Loucy (cell line): ENCODE measurements around the gene ARSH.
"Not testable (repeated sequence)": the region's sequence is repeated elsewhere in the genome, so short reads cannot be mapped to it uniquely, and the experiment has no call there.

Experiments used
- H2AFZ ChIP-seq: fragments of 200-600 bp; sonication (generic); 2 replicates; pipeline ENCODE4 v1.6.0; 2016; ENCODE audit warnings: antibody characterized with exemption, mild to moderate bottlenecking, low read length, moderate library complexity
- H3F3A ChIP-seq: fragments of 200-600 bp; 2 replicates; pipeline ENCODE4 v1.6.0; 2016; ENCODE audit warnings: antibody characterized with exemption, low read depth, mild to moderate bottlenecking
- H3K27me3 ChIP-seq: fragments of 200-600 bp; sonication (generic); 2 replicates; pipeline ENCODE4 v1.6.1; 2014; ENCODE audit warnings: low read length, mild to moderate bottlenecking; ENCODE audit not compliant: insufficient read depth, poor library complexity, severe bottlenecking
- H3K36me3 ChIP-seq: fragments of 200-600 bp; sonication (generic); 2 replicates; pipeline ENCODE4 v1.6.1; 2016; ENCODE audit warnings: low read length; ENCODE audit not compliant: insufficient read depth
- H3K4me1 ChIP-seq: fragments of 200-600 bp; sonication (generic); 2 replicates; pipeline ENCODE4 v1.5.1; 2014; ENCODE audit warnings: low read length, mild to moderate bottlenecking; ENCODE audit not compliant: insufficient read depth, poor library complexity, severe bottlenecking
- H3K4me2 ChIP-seq: fragments of 200-600 bp; sonication (generic); 2 replicates; pipeline ENCODE4 v1.6.0; 2014; ENCODE audit warnings: antibody characterized with exemption, low read length, low read depth, mild to moderate bottlenecking; ENCODE audit not compliant: poor library complexity, severe bottlenecking
- H3K4me3 ChIP-seq: fragments of 200-600 bp; sonication (generic); 2 replicates; pipeline ENCODE4 v1.5.1; 2014; ENCODE audit warnings: low read length, mild to moderate bottlenecking, mixed read lengths; ENCODE audit not compliant: poor library complexity, severe bottlenecking
- H3K79me2 ChIP-seq: fragments of 200-600 bp; sonication (generic); 2 replicates; pipeline ENCODE4 v1.6.1; 2014; ENCODE audit warnings: low read length; ENCODE audit not compliant: insufficient read depth
- H3K9ac ChIP-seq: fragments of 200-600 bp; sonication (generic); 2 replicates; pipeline ENCODE4 v1.6.0; 2014; ENCODE audit warnings: mild to moderate bottlenecking, low read depth, low read length, moderate library complexity; ENCODE audit not compliant: poor library complexity, severe bottlenecking
- H3K9me2 ChIP-seq: fragments of 200-600 bp; sonication (generic); replicated peaks from 2 replicates; pipeline ENCODE4 v1.6.1; 2016; ENCODE audit warnings: low read depth, low read length, mixed read lengths
- H3K9me3 ChIP-seq: fragments of 200-600 bp; sonication (generic); 2 replicates; pipeline ENCODE4 v1.6.1; 2014; ENCODE audit warnings: mild to moderate bottlenecking, antibody characterized with exemption, low read length, low read depth; ENCODE audit not compliant: insufficient read depth
- H4K20me1 ChIP-seq: fragments of 200-600 bp; sonication (generic); 2 replicates; pipeline ENCODE4 v1.6.0; 2014; ENCODE audit warnings: antibody characterized with exemption, low read length, mild to moderate bottlenecking; ENCODE audit not compliant: insufficient read depth, poor library complexity, severe bottlenecking
- CTCF ChIP-seq: fragments of 200-600 bp; sonication (generic); conservative IDR thresholded peaks from 2 replicates; pipeline ENCODE4 v1.5.1; 2014; ENCODE audit warnings: mild to moderate bottlenecking, antibody characterized with exemption, low read length
- EZH2phosphoT487 ChIP-seq: fragments of 200-600 bp; IDR thresholded peaks from 2 replicates; pipeline ENCODE4 v1.6.1; 2018; ENCODE audit warnings: antibody characterized with exemption, mild to moderate bottlenecking, moderate library complexity, borderline replicate concordance

The ARSH gene

GRCh38 chrX:2969021-2969420, 37.3 kb upstream of the ARSH start:
- H3K27me3 ChIP-seq: no peaks in the 10 kb centered on the region
- no peak overlapping the region for H2AFZ ChIP-seq
- H3K9ac ChIP-seq: no peak overlapping the region
- no peak overlapping the region for H3K4me3 ChIP-seq
- no peaks in the 10 kb centered on the region for H3F3A ChIP-seq
- H3K9me3 ChIP-seq: no peaks in the 10 kb centered on the region
- H3K4me2 ChIP-seq: no peak overlapping the region
- no peaks in the 10 kb centered on the region for H3K36me3 ChIP-seq
- no peaks in the 10 kb centered on the region for H3K79me2 ChIP-seq
- no peak for TF ChIP-seq EZH2phosphoT487
- no peak for TF ChIP-seq CTCF
- H3K9me2 ChIP-seq: no peaks in the 10 kb centered on the region
- H4K20me1 ChIP-seq: no peaks in the 10 kb centered on the region
- peaks cover 5% of the 10 kb centered on the region for H3K4me1 ChIP-seq

- H3F3A ChIP-seq: no peaks in the 10 kb centered on the region
- H3K9me3 ChIP-seq: no peaks in the 10 kb centered on the region
- no peak for TF ChIP-seq CTCF
- H4K20me1 ChIP-seq: no peaks in the 10 kb centered on the region
- H2AFZ ChIP-seq: no peak overlapping the region
- no peak overlapping the region for H3K9ac ChIP-seq
- H3K9me2 ChIP-seq: no peaks in the 10 kb centered on the region
- no peaks in the 10 kb centered on the region for H3K79me2 ChIP-seq
- H3K36me3 ChIP-seq: no peaks in the 10 kb centered on the region
- H3K4me1 ChIP-seq: peaks cover 5% of the 10 kb centered on the region
- H3K4me2 ChIP-seq: no peak overlapping the region
- no peaks in the 10 kb centered on the region for H3K27me3 ChIP-seq
- no peak overlapping the region for H3K4me3 ChIP-seq
Measured at GRCh38 chrX:2972391-2972790, 34.0 kb upstream of the ARSH start.

- no peak overlapping the region for H3K4me3 ChIP-seq
- no peaks in the 10 kb centered on the region for H4K20me1 ChIP-seq
- no peaks in the 10 kb centered on the region for H3K9me3 ChIP-seq
- no peaks in the 10 kb centered on the region for H3K79me2 ChIP-seq
- no peak overlapping the region for H3K4me2 ChIP-seq
- H3K9me2 ChIP-seq: no peaks in the 10 kb centered on the region
- no peaks in the 10 kb centered on the region for H3F3A ChIP-seq
- no peak for TF ChIP-seq CTCF
- no peak for TF ChIP-seq EZH2phosphoT487
- no peaks in the 10 kb centered on the region for H3K4me1 ChIP-seq
- no peaks in the 10 kb centered on the region for H3K36me3 ChIP-seq
- H3K27me3 ChIP-seq: no peaks in the 10 kb centered on the region
- H3K9ac ChIP-seq: no peak overlapping the region
- H2AFZ ChIP-seq: no peak overlapping the region
Measured at GRCh38 chrX:2974961-2975360, 31.4 kb upstream of the ARSH start.

- H3K79me2 ChIP-seq, H3K4me3 ChIP-seq, H3K4me2 ChIP-seq, H3F3A ChIP-seq, H2AFZ ChIP-seq, H3K9me3 ChIP-seq, H3K9ac ChIP-seq, H3K9me2 ChIP-seq, H4K20me1 ChIP-seq, H3K4me1 ChIP-seq, H3K27me3 ChIP-seq, H3K36me3 ChIP-seq: not testable (repeated sequence)
Measured at GRCh38 chrX:2978639-2979038, 27.7 kb upstream of the ARSH start.
